ENCODE measurements around the gene FCHSD2.

- TF ChIP-seq EP300 (IDR thresholded peaks at IDR 0.05) (no peak), CTCF (IDR thresholded peaks at IDR 0.05) (no peak), KDM1A (IDR thresholded peaks at IDR 0.05; ENCODE audit: low read depth) (no peak)
These were observed 307.2 kb downstream of the FCHSD2 start for GRCh38 chr11:72834905-72835304.
